GM19467 (cell line): ENCODE measurements around the gene ROCK2.

ENCODE experiments used
- ATAC-seq: cut with Tn5 transposase; IDR thresholded peaks from one replicate; pipeline ENCODE4 v1.9.1; 2021; ENCODE audit warnings: mild to moderate bottlenecking, moderate library complexity; ENCODE audit not compliant: unreplicated experiment

ROCK2 gene

GRCh38 chr2:11344342-11344955 is at the start of gene ROCK2:
Gene ROCK2, minus strand, starts transcription at chr2:11344636. Its CDS starts 500 bp downstream, at chr2:11344136.
- peak; percentile 57 for ATAC-seq

DNA sequence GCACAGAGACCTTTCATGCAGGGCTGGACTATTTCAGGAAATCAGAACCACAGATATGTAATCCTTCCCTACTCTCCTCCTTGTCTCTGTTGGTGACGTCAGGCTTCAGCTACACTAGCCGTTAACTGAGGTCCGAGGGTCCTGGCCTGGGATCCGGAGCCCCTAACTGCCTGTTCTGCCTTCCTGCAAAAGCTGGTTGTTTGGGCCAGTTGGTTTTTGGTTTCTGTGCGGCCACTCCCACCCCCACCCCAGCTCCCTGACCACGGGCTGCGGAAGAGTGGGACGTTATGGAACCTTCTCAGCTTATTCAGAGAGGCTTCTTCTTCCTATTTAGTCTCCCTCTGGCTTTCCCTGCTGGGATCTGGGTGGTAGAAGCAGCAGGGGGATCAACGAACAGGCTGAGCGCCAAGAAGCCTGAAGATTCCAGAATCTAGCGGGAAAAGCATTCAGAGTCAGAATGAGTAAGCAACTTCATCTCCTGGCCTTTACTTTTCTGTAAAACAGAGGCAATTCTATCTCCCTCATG is 49.3 kb upstream of the ROCK2 start:
- ATAC-seq, result no peak

DNA sequence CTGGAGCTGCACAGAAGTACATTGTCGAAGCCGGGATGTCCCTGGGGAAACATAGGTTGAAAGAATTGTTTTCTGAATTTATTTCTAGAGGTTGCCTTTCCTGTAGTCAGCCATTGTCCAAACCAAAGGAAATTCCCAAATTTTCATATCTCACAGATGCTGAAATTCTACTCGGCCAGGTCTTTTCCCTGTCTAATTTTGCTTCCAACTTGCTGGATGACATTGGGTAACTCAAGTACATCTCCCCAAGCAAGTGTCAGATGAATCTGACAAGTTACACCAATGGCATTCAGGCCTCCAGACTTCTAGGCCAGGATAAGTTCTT is 47.5 kb upstream of the ROCK2 start:
- ATAC-seq, result no peak

DNA sequence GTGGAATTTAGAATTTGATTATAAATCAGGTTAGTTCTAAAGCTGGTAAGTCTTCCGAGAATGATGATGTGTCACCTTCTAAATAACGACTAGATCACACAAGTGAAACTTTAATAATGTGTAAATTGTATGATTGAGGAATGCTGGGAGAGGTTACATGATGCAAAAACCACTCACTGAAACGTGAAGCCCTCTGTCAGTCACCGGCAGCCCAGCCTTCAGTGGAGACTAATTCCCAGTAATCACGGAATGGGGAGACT is 45.9 kb upstream of the ROCK2 start:
- ATAC-seq, result no peak

DNA sequence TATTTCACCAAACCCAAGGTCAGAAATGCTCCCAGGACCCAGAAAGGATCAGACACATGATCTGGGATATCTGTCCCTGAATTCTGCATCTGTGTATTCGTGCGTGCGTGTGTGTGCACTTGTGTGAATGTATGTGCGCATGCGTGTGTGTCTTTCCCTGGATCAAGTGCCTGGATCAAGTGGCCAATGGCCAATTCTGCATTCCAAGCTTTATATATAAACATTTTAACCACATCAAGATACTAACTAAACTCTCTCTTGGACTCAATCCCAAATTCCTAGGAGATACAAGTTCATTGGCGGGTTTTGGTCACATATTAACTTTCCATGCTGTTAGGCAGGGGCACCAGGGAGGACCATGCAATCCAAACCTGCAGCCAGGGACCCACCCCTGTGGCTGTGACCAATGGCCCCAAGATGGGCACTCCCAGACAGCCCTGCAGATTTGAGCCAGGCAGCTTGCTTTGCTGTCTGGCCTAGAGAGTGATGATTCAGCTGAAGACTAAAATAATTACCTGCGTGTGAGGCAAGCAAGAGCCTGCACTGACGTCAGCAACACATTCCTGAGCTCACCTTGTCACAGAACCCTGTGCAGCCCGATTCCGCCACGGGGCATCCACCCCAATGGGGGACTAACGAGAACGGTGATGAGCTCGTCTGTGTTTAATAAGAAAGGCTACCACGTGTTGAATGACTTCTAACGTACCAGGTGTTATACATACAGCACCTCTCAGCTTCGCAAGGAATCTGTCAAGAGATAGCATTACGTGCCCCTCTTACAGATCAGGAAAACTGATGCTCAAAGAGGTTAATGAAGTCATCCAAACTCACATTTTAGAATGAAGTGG is 45.3 kb upstream of the ROCK2 start:
- no peak for ATAC-seq

DNA sequence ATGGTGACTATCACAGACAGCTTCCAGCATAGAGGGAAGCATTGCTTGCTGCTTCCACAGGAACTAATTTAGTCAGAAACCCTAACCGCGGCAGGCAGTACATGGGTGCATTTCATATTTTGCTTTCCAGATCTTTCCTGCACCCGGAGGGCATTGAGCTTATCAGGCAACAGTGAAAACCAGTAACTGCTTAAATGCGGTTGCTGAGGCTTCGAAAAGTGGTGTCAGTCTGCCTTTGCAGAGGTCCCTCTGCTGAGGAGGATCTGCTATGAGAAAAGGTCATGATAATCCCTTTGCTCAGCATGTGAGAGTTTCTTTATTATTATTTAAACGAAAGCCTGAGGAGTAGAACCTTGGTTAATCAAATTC is 44.6 kb upstream of the ROCK2 start:
- no peak for ATAC-seq

DNA sequence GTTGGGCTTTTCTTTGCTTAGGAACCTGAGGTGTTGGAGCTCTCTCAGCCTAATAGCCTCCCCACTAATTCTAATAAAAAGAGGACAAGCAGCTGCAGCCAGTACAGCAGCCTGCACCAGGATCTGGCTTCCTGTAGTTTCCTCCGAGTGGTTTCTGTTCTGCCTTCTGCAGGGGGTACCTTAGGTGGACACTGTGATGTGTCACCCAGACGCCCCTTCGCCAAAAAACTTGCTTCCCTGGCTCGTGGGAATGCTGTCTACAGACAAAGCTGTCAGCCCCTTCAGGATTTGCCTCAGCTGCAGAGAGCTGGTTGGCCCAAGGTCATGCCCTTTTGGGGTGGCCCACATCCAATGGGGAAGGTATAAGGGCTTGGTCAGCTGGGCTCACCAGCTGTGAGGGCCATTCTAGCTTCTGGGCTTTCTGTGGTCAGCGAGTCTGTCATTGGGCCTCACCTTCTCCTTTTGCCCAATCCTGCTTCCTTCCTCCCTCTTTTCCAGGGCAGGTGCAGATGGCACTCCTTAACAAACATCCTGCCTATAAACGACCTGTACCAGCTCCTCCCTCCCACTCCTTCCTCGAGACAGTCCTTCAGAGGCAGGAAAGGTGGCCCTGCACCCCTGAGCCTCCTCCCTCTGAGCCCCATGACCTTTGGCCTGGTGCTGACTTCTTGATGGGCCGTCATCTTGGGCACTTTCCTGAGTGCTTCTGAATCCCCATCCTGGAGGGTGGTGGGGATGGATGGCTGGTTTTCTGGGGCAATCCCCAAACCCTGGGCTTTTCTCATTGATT is 44.0 kb upstream of the ROCK2 start:
- ATAC-seq, result no peak

DNA sequence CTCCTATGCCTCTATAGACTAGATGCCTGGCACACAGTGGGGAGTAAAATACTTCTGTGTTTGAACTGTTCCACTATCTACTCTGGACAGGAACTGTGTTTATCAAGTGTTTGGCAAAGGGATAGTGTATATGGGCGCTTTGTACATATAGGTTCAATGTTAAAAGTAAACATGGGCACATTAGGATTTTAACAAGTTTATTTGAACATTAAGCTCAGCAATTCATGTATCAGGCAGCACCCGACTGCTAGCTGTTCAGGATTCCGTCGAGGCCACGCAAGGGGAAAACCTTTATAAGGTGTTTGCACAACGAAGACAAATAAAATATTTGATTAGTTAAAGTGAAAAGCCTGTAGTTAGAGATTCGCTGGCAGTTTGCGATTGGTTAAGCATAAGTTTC is 43.4 kb upstream of the ROCK2 start:
- ATAC-seq, result no peak

DNA sequence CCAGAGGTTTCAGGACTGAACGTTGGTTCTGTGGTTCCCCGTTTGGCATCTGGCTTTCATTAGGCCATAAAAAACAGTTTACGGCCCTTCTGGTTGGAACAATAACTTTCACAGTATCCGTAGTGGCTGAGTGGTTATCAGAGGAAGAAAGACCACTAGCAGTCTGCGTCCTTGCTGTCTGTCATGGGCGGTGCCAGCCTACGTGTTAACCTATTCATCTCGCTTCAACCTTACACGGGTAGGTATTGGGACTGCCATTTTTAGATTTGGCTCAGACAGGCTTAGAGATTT is 42.6 kb upstream of the ROCK2 start:
- no peak for ATAC-seq

GRCh38 chr2:11385847-11386246 is 41.4 kb upstream of the ROCK2 start:
- no peak for ATAC-seq

- ATAC-seq, result no peak
These were observed 40.8 kb upstream of the ROCK2 start for GRCh38 chr2:11385216-11385615.

GRCh38 chr2:11379558-11379957 is 35.1 kb upstream of the ROCK2 start:
- no peak for ATAC-seq

GRCh38 chr2:11377928-11378545 is 33.6 kb upstream of the ROCK2 start:
- peak; percentile 85 for ATAC-seq

- no peak for ATAC-seq
These were observed 31.6 kb upstream of the ROCK2 start for GRCh38 chr2:11376071-11376470.

DNA sequence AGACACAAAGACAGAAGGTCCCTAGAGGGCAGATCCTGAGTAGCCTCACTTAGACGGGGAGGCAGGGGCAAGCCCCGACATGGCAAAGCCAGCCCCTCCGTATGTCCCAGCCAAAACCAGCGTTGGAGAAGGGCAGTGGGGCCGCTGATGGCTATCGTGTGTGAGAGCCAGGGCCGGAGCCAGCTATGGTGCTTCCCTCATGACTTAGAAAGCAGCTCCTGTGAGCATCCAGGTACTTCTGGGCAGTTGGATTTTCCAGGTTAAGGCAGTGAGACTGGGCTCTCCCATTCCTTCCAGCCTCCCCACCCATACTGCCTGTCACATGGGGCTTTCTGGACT is 31.2 kb upstream of the ROCK2 start:
- ATAC-seq, result no peak

DNA sequence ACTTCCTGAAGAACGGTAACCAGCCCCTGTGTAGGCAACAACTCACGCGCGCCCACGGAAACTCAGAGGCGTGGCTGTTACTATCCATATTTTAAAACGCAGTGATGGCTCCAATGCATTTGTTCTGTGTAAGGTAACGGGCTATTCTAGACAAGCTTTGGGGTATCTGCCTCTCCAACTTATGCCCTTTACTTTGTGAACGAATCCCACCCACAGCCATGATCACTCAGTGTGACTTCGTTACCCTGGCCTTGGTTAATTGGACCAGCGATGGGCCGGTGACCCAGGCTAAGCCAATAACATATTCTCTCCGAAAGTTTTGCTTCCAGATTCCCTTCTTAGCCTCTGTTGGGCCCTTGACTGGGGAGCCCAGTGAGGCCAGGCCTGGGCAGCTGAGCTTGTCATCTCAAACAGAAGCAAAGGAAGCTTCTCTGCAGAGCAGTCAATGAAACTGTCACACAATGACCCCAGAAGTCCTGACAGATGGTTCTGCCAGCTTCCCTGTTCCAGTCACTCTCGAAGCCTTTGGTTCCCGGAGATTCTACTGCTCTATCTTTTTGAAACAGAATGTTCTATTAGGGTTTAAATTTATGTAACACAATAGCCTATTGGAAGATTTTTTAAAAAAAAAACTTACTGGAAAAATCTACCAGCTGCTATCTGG is 30.7 kb upstream of the ROCK2 start:
- no peak for ATAC-seq

DNA sequence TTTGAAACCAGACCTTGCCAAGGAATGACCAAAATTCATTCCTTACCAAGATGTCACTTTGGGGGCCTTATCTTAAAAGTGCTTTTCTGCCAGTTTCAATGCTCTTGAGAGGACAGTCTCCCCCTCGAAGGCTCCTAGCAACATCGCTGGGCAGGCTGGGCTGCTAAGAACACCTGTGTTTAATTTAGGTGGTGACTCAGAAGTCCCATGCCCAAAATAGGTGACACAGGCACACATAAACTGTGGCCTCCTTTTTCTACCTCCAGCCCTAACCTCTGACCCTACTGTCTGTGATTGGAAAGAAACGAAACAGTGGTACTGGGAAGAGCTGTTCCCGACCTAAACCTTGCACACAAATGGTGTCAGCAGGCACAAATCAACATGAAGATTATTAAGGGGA is 28.7 kb upstream of the ROCK2 start:
- ATAC-seq, result no peak

GRCh38 chr2:11371092-11371937 is 26.9 kb upstream of the ROCK2 start:
- ATAC-seq, result no peak

DNA sequence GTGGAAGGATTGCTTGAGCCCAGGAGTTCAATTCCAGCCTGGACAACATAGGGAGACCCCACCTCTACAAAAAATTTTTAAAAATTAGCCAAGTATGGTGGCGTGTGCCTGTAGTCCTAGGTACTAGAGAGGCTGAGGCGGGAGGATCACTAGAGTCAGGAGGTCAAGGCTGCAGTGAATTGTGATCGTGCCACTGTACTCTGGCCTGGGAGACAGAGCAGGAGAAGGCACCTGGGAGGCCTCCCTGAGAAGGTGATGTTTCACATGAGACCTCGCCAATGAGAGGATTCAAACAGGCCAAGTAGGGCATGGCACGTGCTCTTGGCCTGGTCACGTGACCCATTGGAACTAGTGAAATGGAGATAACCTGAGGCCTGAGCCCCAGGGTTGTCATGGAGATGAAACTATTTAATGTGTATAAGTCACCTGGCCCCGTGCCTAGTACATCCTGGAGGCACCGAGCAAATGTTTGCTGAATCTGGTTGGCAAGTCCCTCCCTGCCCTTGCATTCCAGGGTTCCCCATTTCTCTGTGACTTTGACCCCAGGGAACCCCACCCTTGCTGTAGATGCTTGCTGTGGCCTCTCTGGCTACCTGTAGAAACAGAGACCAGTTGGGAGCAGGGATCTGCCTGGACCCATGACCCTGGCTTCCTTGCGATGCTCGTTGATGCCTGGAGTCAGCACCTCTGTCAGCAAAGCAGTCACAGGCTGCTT is 26.1 kb upstream of the ROCK2 start:
- no peak for ATAC-seq

- ATAC-seq, result no peak
These were observed 23.7 kb upstream of the ROCK2 start for GRCh38 chr2:11368059-11368572.
